NT2/D1 (cell line): ENCODE data around the gene CD59.

Source experiments
- SUZ12 ChIP-seq: IDR thresholded peaks from 2 replicates; pipeline ENCODE4 v1.6.1; 2011; ENCODE audit not compliant: insufficient read length, insufficient read depth; ENCODE audit errors: extremely low read depth
- YY1 ChIP-seq: IDR thresholded peaks from 2 replicates; pipeline ENCODE4 v1.6.1; 2011; ENCODE audit not compliant: insufficient read length, insufficient read depth

GRCh38 chr11:33722590-33723234 is 13.5 kb downstream of the CD59 start:
- TF ChIP-seq YY1 (no peak), SUZ12 (no peak)
